Measurements from ENCODE around the gene SSR2.
"Not testable (repeated sequence)": the region's sequence is repeated elsewhere in the genome, so short reads cannot be mapped to it uniquely, and the experiment has no call there.

Gene SSR2

GRCh38 chr1:155984903-155985645 is 35.7 kb downstream of the SSR2 start:
- H3K36me3 ChIP-seq (ENCODE audit: insufficient read depth, low read length); H3K4me2 ChIP-seq (ENCODE audit: low read length); H3K4me3 ChIP-seq (ENCODE audit: low read length); H3K27me3 ChIP-seq (ENCODE audit: control insufficient read depth, insufficient read depth, low read length); H3K9me3 ChIP-seq (replicated peaks; ENCODE audit: low read length); H3K9ac ChIP-seq (ENCODE audit: low read depth, low read length): not testable (repeated sequence)
- H3K4me1 ChIP-seq (ENCODE audit: control insufficient read depth, insufficient read depth, low read length) = peaks cover 48% of the 10 kb centered on the region

GRCh38 chr1:155984341-155984740 is 36.4 kb downstream of the SSR2 start:
- H3K4me2 ChIP-seq (ENCODE audit: low read length) = no peak overlapping the region
- peaks cover 56% of the 10 kb centered on the region for H3K4me1 ChIP-seq (ENCODE audit: control insufficient read depth, insufficient read depth, low read length)
- no peak overlapping the region for H3K9ac ChIP-seq (ENCODE audit: low read depth, low read length)
- H3K36me3 ChIP-seq (ENCODE audit: insufficient read depth, low read length) = no peaks in the 10 kb centered on the region
- H3K4me3 ChIP-seq (ENCODE audit: low read length) = no peak overlapping the region
- no peaks in the 10 kb centered on the region for H3K9me3 ChIP-seq (replicated peaks; ENCODE audit: low read length)
- no peaks in the 10 kb centered on the region for H3K27me3 ChIP-seq (ENCODE audit: control insufficient read depth, insufficient read depth, low read length)

GRCh38 chr1:155983191-155984024 is 37.3 kb downstream of the SSR2 start:
- H3K4me2 ChIP-seq (ENCODE audit: low read length) = peak overlapping the region; percentile 99
- H3K4me3 ChIP-seq (ENCODE audit: low read length) = peak overlapping the region; percentile 40
- H3K4me1 ChIP-seq (ENCODE audit: control insufficient read depth, insufficient read depth, low read length) = peaks cover 56% of the 10 kb centered on the region
- H3K27me3 ChIP-seq (ENCODE audit: control insufficient read depth, insufficient read depth, low read length) = no peaks in the 10 kb centered on the region
- H3K36me3 ChIP-seq (ENCODE audit: insufficient read depth, low read length) = no peaks in the 10 kb centered on the region
- no peaks in the 10 kb centered on the region for H3K9me3 ChIP-seq (replicated peaks; ENCODE audit: low read length)
- peak overlapping the region; percentile 54 for H3K9ac ChIP-seq (ENCODE audit: low read depth, low read length)

- Histone ChIP-seq H3K9me3 (replicated peaks; ENCODE audit: low read length) (no peaks in the 10 kb centered on the region), H3K27me3 (ENCODE audit: control insufficient read depth, insufficient read depth, low read length) (no peaks in the 10 kb centered on the region), H3K4me1 (ENCODE audit: control insufficient read depth, insufficient read depth, low read length) (peaks cover 59% of the 10 kb centered on the region), H3K4me3 (ENCODE audit: low read length) (peak overlapping the region; percentile 25), H3K9ac (ENCODE audit: low read depth, low read length) (no peak overlapping the region), H3K4me2 (ENCODE audit: low read length) (peak overlapping the region; percentile 99), H3K36me3 (ENCODE audit: insufficient read depth, low read length) (no peaks in the 10 kb centered on the region)
Observed at GRCh38 chr1:155982106-155982505, 38.6 kb downstream of the SSR2 start.

- Histone ChIP-seq H3K27me3 (ENCODE audit: control insufficient read depth, insufficient read depth, low read length) (no peaks in the 10 kb centered on the region), H3K4me3 (ENCODE audit: low read length) (peak overlapping the region; percentile 25), H3K36me3 (ENCODE audit: insufficient read depth, low read length) (no peaks in the 10 kb centered on the region), H3K4me2 (ENCODE audit: low read length) (peak overlapping the region; percentile 99), H3K4me1 (ENCODE audit: control insufficient read depth, insufficient read depth, low read length) (peaks cover 64% of the 10 kb centered on the region), H3K9me3 (replicated peaks; ENCODE audit: low read length) (no peaks in the 10 kb centered on the region), H3K9ac (ENCODE audit: low read depth, low read length) (no peak overlapping the region)
Observed at GRCh38 chr1:155981266-155982088, 39.3 kb downstream of the SSR2 start.

- no peaks in the 10 kb centered on the region for H3K27me3 ChIP-seq (ENCODE audit: control insufficient read depth, insufficient read depth, low read length)
- peaks cover 81% of the 10 kb centered on the region for H3K4me1 ChIP-seq (ENCODE audit: control insufficient read depth, insufficient read depth, low read length)
- H3K9ac ChIP-seq (ENCODE audit: low read depth, low read length) = peak overlapping the region; percentile 92
- H3K36me3 ChIP-seq (ENCODE audit: insufficient read depth, low read length) = no peaks in the 10 kb centered on the region
- H3K9me3 ChIP-seq (replicated peaks; ENCODE audit: low read length) = no peaks in the 10 kb centered on the region
- H3K4me2 ChIP-seq (ENCODE audit: low read length) = peak overlapping the region; percentile 99
- peak overlapping the region; percentile 88 for H3K4me3 ChIP-seq (ENCODE audit: low read length)
Observed at GRCh38 chr1:155979597-155980343, 41.0 kb downstream of the SSR2 start.

GRCh38 chr1:155978973-155979429 is 41.8 kb downstream of the SSR2 start:
- peak overlapping the region; percentile 88 for H3K4me3 ChIP-seq (ENCODE audit: low read length)
- H3K4me2 ChIP-seq (ENCODE audit: low read length) = peak overlapping the region; percentile 99
- H3K9ac ChIP-seq (ENCODE audit: low read depth, low read length) = peak overlapping the region; percentile 92
- no peaks in the 10 kb centered on the region for H3K9me3 ChIP-seq (replicated peaks; ENCODE audit: low read length)
- no peaks in the 10 kb centered on the region for H3K27me3 ChIP-seq (ENCODE audit: control insufficient read depth, insufficient read depth, low read length)
- no peaks in the 10 kb centered on the region for H3K36me3 ChIP-seq (ENCODE audit: insufficient read depth, low read length)
- H3K4me1 ChIP-seq (ENCODE audit: control insufficient read depth, insufficient read depth, low read length) = peaks cover 86% of the 10 kb centered on the region

GRCh38 chr1:155978325-155978972 is 42.3 kb downstream of the SSR2 start, which contains the start of gene ARHGEF2:
ARHGEF2 (minus strand) TSS chr1:155978547; CDS start chr1:155978427, 120 bp downstream.
- Histone ChIP-seq H3K4me1 (ENCODE audit: control insufficient read depth, insufficient read depth, low read length) (peaks cover 84% of the 10 kb centered on the region), H3K9ac (ENCODE audit: low read depth, low read length) (peak within 1 kb of the TSS; percentile 92), H3K36me3 (ENCODE audit: insufficient read depth, low read length) (no peaks in the 10 kb centered on the region), H3K4me2 (ENCODE audit: low read length) (peak within 1 kb of the TSS; percentile 99), H3K9me3 (replicated peaks; ENCODE audit: low read length) (no peaks in the 10 kb centered on the region), H3K27me3 (ENCODE audit: control insufficient read depth, insufficient read depth, low read length) (no peaks in the 10 kb centered on the region), H3K4me3 (ENCODE audit: low read length) (peak within 1 kb of the TSS; percentile 88)

GRCh38 chr1:155977690-155978324 is 42.9 kb downstream of the SSR2 start:
- H3K4me3 ChIP-seq (ENCODE audit: low read length) = peak overlapping the region; percentile 88
- H3K4me1 ChIP-seq (ENCODE audit: control insufficient read depth, insufficient read depth, low read length) = peaks cover 80% of the 10 kb centered on the region
- H3K36me3 ChIP-seq (ENCODE audit: insufficient read depth, low read length) = peaks cover 1% of the 10 kb centered on the region
- H3K27me3 ChIP-seq (ENCODE audit: control insufficient read depth, insufficient read depth, low read length) = no peaks in the 10 kb centered on the region
- no peaks in the 10 kb centered on the region for H3K9me3 ChIP-seq (replicated peaks; ENCODE audit: low read length)
- H3K9ac ChIP-seq (ENCODE audit: low read depth, low read length) = peak overlapping the region; percentile 92
- H3K4me2 ChIP-seq (ENCODE audit: low read length) = peak overlapping the region; percentile 99
